Kidney (tissue), 14 donors: ENCODE measurements around the gene IL1RAPL1. TPM values are rescaled to one million over a fixed set of nuclear protein-coding genes. Genes with fewer than 3 reads are reported as not detected.
A peak's percentile ranks its signal among the peaks of the same experiment; 100 is the strongest.
"Not testable (repeated sequence)": the region's sequence is repeated elsewhere in the genome, so short reads cannot be mapped to it uniquely, and the experiment has no call there.

ENCODE experiments used
- DNase-seq, 5 donors: peaks; one replicate each; pipeline ENCODE4 v3.0.0-alpha.2; 2013 to 2020
- FAIRE-seq: peaks from 2 replicates; lab custom pipeline; 2012; peaks lifted over from hg19 to GRCh38; lab: Jason Lieb, UNC
- H3K27ac ChIP-seq, 2 donors: one replicate each; pipeline ENCODE4 v1.7.0; 2013; ENCODE audit warnings: low read depth in 2 of 2, low read length in 2 of 2, inconsistent platforms in 1 of 2
- H3K27me3 ChIP-seq: one replicate; pipeline ENCODE4 v1.7.1; 2013; ENCODE audit warnings: low read length, inconsistent platforms; ENCODE audit not compliant: control insufficient read depth, insufficient read depth
- H3K36me3 ChIP-seq, 3 donors: one replicate each; pipeline versions ENCODE4 v1.7.0 to v1.7.1; 2013; ENCODE audit warnings: low read length in 3 of 3, control low read depth in 1 of 3, inconsistent platforms in 1 of 3; ENCODE audit not compliant: insufficient read depth in 3 of 3, control insufficient read depth in 2 of 3
- H3K4me1 ChIP-seq, 3 donors: one replicate each; pipeline versions ENCODE4 v1.7.0 to v1.7.1; 2013; ENCODE audit warnings: low read length in 3 of 3, inconsistent platforms in 1 of 3, low read depth in 1 of 3; ENCODE audit not compliant: control insufficient read depth in 2 of 3, insufficient read depth in 2 of 3
- H3K4me3 ChIP-seq, 3 donors: one replicate each; pipeline versions ENCODE4 v1.7.0 to v1.8.1; 2013; ENCODE audit warnings: low read length in 3 of 3, control low read depth in 1 of 3, inconsistent platforms in 1 of 3
- H3K9ac ChIP-seq, 3 donors: one replicate each; pipeline versions ENCODE4 v1.7.0 to v1.7.1; 2013; ENCODE audit warnings: low read length in 3 of 3, control low read depth in 1 of 3, inconsistent platforms in 1 of 3
- H3K9me3 ChIP-seq, 3 donors: one replicate each; pipeline versions ENCODE4 v1.7.0 to v1.7.1; 2013; ENCODE audit warnings: low read length in 3 of 3, control low read depth in 1 of 3, inconsistent platforms in 1 of 3; ENCODE audit not compliant: control insufficient read depth in 2 of 3, insufficient read depth in 1 of 3
- intact Hi-C: fragments of 100-400 bp; cut with DNase I; formaldehyde crosslinking; loops from one replicate; pipeline ENCODE4 v1.11.1; 2022
- polyA plus RNA-seq: library from polyadenylated mRNA; stranded (reverse); fragments of 350-450 nt; fragmentation: Illumina TruSeq; extraction: RNeasy Lipid Tissue Mini Kit (QIAGEN cat#74804); gene quantifications from one replicate; pipeline ENCODE4 v1.2.3, GENCODE V29; 2014; ENCODE audit warnings: low read depth, low replicate concordance; ENCODE audit not compliant: insufficient read depth
- total RNA-seq: library from RNA; stranded (reverse); fragmentation: NEBNext Ultra II Directional; extraction: Animal tissue kit (Norgen Biotek cat#: 25700); gene quantifications from one replicate; pipeline ENCODE4 v1.2.1, GENCODE V29; 2021
- TF ChIP-seq, protein P1 (sequence below): IDR thresholded peaks from 3 replicates; pipeline ENCODE4 v1.5.1; 2012; ENCODE audit warnings: mild to moderate bottlenecking, moderate library complexity, borderline replicate concordance; ENCODE audit not compliant: insufficient read depth; ENCODE audit errors: extremely low read depth
- donor health status: control.
- donor health status: control.
- donor health status: control.
- donor health status: control.
- donor health status: control.
- donor health status: DM: yes; HTN: yes; CAD: no.
- donor health status: Normal renal cell carcinoma (clear cell type).

The IL1RAPL1 gene
- total and polyA plus RNA-seq, 2 donors from 2014 or later: 0.19 TPM; not detected in 1

DNA sequence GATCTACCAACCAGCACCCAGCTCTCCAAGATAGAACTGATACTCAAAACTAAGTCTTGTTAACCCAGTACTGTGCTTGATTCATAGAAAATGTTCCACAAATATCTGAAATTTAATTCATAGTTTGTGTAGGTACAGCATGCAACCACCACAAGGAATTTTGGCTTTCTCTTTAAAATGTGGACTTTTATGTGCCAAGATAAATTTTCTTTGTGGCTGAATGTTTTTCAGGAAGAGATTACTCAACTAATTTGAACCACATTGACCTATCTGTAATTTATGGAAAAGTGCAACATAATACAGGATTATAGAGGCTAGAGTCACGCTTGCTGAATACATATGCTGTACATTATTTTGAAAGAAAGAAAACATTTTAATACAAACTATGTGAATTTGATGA is 730.8 kb downstream of the IL1RAPL1 start:
- no peak overlapping the region for H3K9ac ChIP-seq
- H3K36me3 ChIP-seq: no peaks in the 10 kb centered on the region
- no peak overlapping the region for H3K27ac ChIP-seq
- TF ChIP-seq, protein P1, sequence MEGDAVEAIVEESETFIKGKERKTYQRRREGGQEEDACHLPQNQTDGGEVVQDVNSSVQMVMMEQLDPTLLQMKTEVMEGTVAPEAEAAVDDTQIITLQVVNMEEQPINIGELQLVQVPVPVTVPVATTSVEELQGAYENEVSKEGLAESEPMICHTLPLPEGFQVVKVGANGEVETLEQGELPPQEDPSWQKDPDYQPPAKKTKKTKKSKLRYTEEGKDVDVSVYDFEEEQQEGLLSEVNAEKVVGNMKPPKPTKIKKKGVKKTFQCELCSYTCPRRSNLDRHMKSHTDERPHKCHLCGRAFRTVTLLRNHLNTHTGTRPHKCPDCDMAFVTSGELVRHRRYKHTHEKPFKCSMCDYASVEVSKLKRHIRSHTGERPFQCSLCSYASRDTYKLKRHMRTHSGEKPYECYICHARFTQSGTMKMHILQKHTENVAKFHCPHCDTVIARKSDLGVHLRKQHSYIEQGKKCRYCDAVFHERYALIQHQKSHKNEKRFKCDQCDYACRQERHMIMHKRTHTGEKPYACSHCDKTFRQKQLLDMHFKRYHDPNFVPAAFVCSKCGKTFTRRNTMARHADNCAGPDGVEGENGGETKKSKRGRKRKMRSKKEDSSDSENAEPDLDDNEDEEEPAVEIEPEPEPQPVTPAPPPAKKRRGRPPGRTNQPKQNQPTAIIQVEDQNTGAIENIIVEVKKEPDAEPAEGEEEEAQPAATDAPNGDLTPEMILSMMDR: no peak
- intact Hi-C loops: no loop called here
- FAIRE-seq (no peak), DNase-seq (peak in 2 of 5 donors; percentile 2 to 7)
- H3K4me3 ChIP-seq: no peak overlapping the region
- no peaks in the 10 kb centered on the region for H3K27me3 ChIP-seq
- no peaks in the 10 kb centered on the region for H3K9me3 ChIP-seq
- H3K4me1 ChIP-seq: no peaks in the 10 kb centered on the region

DNA sequence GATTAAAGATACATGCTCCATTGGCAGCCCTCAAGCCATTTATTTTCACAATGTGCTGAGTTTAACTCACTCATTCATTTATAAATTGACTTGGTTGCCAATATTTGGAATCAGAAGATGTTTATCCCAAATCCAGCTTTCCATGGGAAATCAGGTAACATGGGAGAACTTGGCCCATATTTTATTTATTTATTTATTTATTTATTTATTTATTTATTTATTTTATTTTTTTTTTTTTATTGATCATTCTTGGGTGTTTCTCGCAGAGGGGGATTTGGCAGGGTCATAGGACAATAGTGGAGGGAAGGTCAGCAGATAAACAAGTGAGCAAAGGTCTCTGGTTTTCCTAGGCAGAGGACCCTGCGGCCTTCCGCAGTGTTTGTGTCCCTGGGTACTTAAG is 745.2 kb downstream of the IL1RAPL1 start:
- intact Hi-C loops, H3K4me1 ChIP-seq, H3K36me3 ChIP-seq, DNase-seq, H3K9me3 ChIP-seq, H3K4me3 ChIP-seq, H3K27ac ChIP-seq, H3K9ac ChIP-seq, H3K27me3 ChIP-seq: not testable (repeated sequence)
- peak; percentile 89 for FAIRE-seq

DNA sequence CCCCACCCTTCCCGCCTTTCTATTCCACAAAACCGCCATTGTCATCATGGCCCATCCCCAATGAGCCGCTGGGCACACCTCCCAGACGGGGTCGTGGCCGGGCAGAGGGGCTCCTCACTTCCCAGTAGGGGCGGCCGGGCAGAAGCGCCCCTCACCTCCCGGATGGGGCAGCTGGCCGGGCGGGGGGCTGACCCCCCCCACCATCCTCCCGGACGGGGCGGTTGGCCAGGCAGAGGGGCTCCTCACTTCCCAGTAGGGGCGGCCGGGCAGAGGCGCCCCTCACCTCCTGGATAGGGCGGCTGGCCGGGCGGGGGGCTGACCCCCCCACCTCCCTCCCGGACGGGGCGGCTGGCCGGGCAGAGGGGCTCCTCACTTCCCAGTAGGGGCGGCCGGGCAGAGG is 745.8 kb downstream of the IL1RAPL1 start:
- FAIRE-seq, H3K27ac ChIP-seq, H3K4me1 ChIP-seq, H3K36me3 ChIP-seq, H3K4me3 ChIP-seq, H3K9me3 ChIP-seq, intact Hi-C loops, DNase-seq, H3K9ac ChIP-seq, H3K27me3 ChIP-seq: not testable (repeated sequence)

DNA sequence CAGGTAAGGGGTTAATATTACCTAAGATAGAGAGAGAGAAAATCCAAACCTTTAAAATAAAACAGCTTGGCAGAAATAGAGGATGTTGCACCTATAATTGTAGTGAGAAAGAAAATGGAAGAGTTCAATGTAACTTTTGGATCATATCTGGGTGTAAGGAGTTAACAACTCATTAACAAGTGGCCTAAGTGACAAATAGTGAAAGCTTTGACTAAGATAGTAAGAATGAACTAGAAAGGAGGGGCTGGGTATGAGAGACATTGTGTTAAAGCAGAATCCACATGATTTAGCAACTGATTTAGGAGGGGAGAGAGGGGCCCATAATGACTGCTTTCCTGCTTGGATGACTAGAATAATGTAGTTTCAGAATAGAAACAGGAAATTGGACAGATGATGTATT is 761.0 kb downstream of the IL1RAPL1 start:
- FAIRE-seq (no peak), DNase-seq (no peak)
- Histone ChIP-seq H3K36me3 (no peaks in the 10 kb centered on the region), H3K9me3 (no peaks in the 10 kb centered on the region), H3K4me1 (no peaks in the 10 kb centered on the region), H3K27ac (no peak overlapping the region), H3K27me3 (no peaks in the 10 kb centered on the region), H3K9ac (no peak overlapping the region), H3K4me3 (no peak overlapping the region)
- TF ChIP-seq, protein P1: no peak
- intact Hi-C loops: no loop called here

DNA sequence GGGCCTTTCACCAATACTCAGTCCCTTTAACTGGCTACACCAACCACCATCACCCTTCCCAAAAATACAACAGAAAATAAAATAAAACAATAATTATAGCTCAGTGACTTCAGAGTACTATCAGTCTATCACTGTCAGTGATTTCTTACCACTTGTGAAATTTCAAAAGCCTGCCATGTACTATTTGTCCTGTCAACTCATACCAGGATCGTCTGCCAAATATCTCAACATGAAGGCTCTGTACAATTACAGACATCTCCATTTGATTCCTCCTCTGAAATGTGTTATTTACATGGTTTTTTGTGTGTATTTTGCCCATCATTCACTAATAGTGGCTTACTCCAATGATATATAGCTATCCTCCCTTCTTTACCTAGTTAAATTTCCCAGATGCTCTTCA is 772.0 kb downstream of the IL1RAPL1 start:
- H3K4me1 ChIP-seq: no peaks in the 10 kb centered on the region
- intact Hi-C loops: no loop called here
- no peak for DNase-seq
- TF ChIP-seq, protein P1: no peak
- no peaks in the 10 kb centered on the region for H3K27me3 ChIP-seq
- H3K27ac ChIP-seq: no peak overlapping the region
- H3K36me3 ChIP-seq: no peaks in the 10 kb centered on the region
- H3K9ac ChIP-seq: no peak overlapping the region
- H3K9me3 ChIP-seq: no peaks in the 10 kb centered on the region
- no peak for FAIRE-seq
- no peak overlapping the region for H3K4me3 ChIP-seq

DNA sequence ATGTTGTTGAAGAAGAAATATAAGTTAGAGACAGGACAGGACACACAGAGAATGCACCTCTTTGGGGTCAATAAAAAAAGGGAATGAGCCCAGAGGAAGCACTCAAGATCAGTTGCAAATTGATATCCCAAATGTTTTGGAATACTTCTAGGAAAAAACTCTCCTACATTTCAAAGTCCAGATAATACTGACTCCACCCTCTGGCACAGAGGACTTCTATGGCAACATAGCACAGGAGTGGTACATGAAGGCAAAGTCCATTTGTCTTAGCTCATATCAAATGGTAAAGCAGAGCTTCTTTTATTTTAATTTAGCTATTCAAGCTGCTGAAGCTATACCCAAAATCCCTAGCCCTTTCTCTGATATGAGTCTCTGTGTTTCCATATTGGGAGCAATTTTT is 787.5 kb downstream of the IL1RAPL1 start:
- H3K9me3 ChIP-seq, H3K36me3 ChIP-seq, H3K4me1 ChIP-seq, intact Hi-C loops, DNase-seq, H3K4me3 ChIP-seq, H3K27me3 ChIP-seq, H3K27ac ChIP-seq, H3K9ac ChIP-seq: not testable (repeated sequence)
- peak; percentile 84 for FAIRE-seq
